HG03565 (cell line): ENCODE measurements around the gene RLN3.
A peak's percentile ranks its signal among the peaks of the same experiment; 100 is the strongest.

Source experiments
- ATAC-seq: cut with Tn5 transposase; IDR thresholded peaks from one replicate; pipeline ENCODE4 v1.9.1; 2021; ENCODE audit warnings: mild to moderate bottlenecking, moderate library complexity; ENCODE audit not compliant: unreplicated experiment

Gene RLN3

GRCh38 chr19:14027856-14028450 is at the start of gene RLN3:
RLN3 (plus strand) TSS chr19:14028148; CDS start chr19:14028205, 57 bp downstream.
- ATAC-seq, result no peak

- ATAC-seq, result no peak
These were observed 49.4 kb upstream of the RLN3 start for GRCh38 chr19:13978351-13979243.

GRCh38 chr19:13979244-13979615 is 48.7 kb upstream of the RLN3 start:
- no peak for ATAC-seq

- ATAC-seq, result no peak
These were observed 48.3 kb upstream of the RLN3 start for GRCh38 chr19:13979686-13980085.

- no peak for ATAC-seq
These were observed 47.6 kb upstream of the RLN3 start for GRCh38 chr19:13980340-13980739.

- no peak for ATAC-seq
These were observed 46.9 kb upstream of the RLN3 start for GRCh38 chr19:13981021-13981420.

GRCh38 chr19:13981467-13981866 is 46.5 kb upstream of the RLN3 start:
- no peak for ATAC-seq

GRCh38 chr19:13981988-13982501 is 45.9 kb upstream of the RLN3 start:
- ATAC-seq, result no peak

- ATAC-seq, result no peak
These were observed 45.2 kb upstream of the RLN3 start for GRCh38 chr19:13982773-13983172.

GRCh38 chr19:13983213-13983889 is 44.6 kb upstream of the RLN3 start:
- ATAC-seq, result no peak

GRCh38 chr19:13984186-13984585 is 43.8 kb upstream of the RLN3 start:
- no peak for ATAC-seq

- no peak for ATAC-seq
These were observed 42.8 kb upstream of the RLN3 start for GRCh38 chr19:13984875-13985741.

GRCh38 chr19:13985771-13986347 is 42.1 kb upstream of the RLN3 start:
- peak; percentile 13 for ATAC-seq

GRCh38 chr19:13986348-13986904 is 41.5 kb upstream of the RLN3 start:
- peak; percentile 73 for ATAC-seq

- no peak for ATAC-seq
These were observed 40.7 kb upstream of the RLN3 start for GRCh38 chr19:13987101-13987890.

GRCh38 chr19:13989487-13989886 is 38.5 kb upstream of the RLN3 start:
- ATAC-seq, result no peak

- no peak for ATAC-seq
These were observed 37.9 kb upstream of the RLN3 start for GRCh38 chr19:13990085-13990484.

GRCh38 chr19:13992025-13992424 is 35.9 kb upstream of the RLN3 start:
- no peak for ATAC-seq
